H1 (cell line): ENCODE data around the gene DIO3. TPM values are rescaled to one million over a fixed set of nuclear protein-coding genes. Genes with fewer than 3 reads are reported as not detected.

Source experiments
- CTCF ChIA-PET: fragments of 300-600 bp; sonication (Branson Sonifier 250); formaldehyde crosslinking; loops from one replicate; lab custom pipeline; 2021; ENCODE audit not compliant: partially characterized antibody; lab: Charles Lee
- POLR2A ChIA-PET: fragments of 300-600 bp; sonication (Branson Sonifier 250); formaldehyde crosslinking; loops from one replicate; lab custom pipeline; 2021; ENCODE audit warnings: inconsistent platforms; ENCODE audit not compliant: partially characterized antibody; lab: Charles Lee
- DNase-seq, 2 experiments: peaks; one replicate each; pipeline versions ENCODE4 v3.0.0 to v3.0.0-alpha.2; 2010 to 2022; ENCODE audit warnings: low spot score in 2 of 2, low read depth in 1 of 2, mixed read lengths in 1 of 2
- FAIRE-seq: peaks from 2 replicates; lab custom pipeline; 2011; peaks lifted over from hg19 to GRCh38; lab: Jason Lieb, UNC
- H2AFZ ChIP-seq: 2 replicates; pipeline ENCODE4 v1.8.1; 2012; ENCODE audit warnings: low read length, inconsistent platforms
- H2AK5ac ChIP-seq: 2 replicates; pipeline ENCODE4 v1.6.1; 2013; ENCODE audit warnings: low read depth, low read length
- H2BK120ac ChIP-seq: replicated peaks from 2 replicates; pipeline ENCODE3; 2013; ENCODE audit warnings: low read depth, low read length, inconsistent platforms
- H2BK12ac ChIP-seq: 2 replicates; pipeline ENCODE4 v1.6.1; 2013; ENCODE audit warnings: low read depth, low read length
- H2BK15ac ChIP-seq: 2 replicates; pipeline ENCODE4 v1.6.1; 2013; ENCODE audit warnings: low read length
- H2BK20ac ChIP-seq: 2 replicates; pipeline ENCODE4 v1.6.1; 2013; ENCODE audit warnings: low read length
- H2BK5ac ChIP-seq: 2 replicates; pipeline ENCODE4 v1.6.1; 2013; ENCODE audit warnings: low read depth, low read length
- H3K14ac ChIP-seq: 2 replicates; pipeline ENCODE4 v1.6.1; 2013; ENCODE audit warnings: inconsistent platforms; ENCODE audit not compliant: insufficient read length
- H3K18ac ChIP-seq: 2 replicates; pipeline ENCODE4 v1.6.1; 2013; ENCODE audit warnings: low read length; ENCODE audit errors: extremely low read depth
- H3K23ac ChIP-seq: 2 replicates; pipeline ENCODE4 v1.6.1; 2013; ENCODE audit warnings: inconsistent platforms; ENCODE audit not compliant: insufficient read length
- H3K23me2 ChIP-seq: 2 replicates; pipeline ENCODE4 v1.6.1; 2013; ENCODE audit warnings: low read depth, low read length
- H3K27ac ChIP-seq: 2 replicates; pipeline ENCODE4 v1.6.1; 2011; ENCODE audit warnings: low read depth, low read length, inconsistent platforms
- H3K27me3 ChIP-seq, 4 experiments: replicated peaks in 1 of 4; 1 replicate in 1 of 4; 2 replicates in 3 of 4; pipeline versions ENCODE4 v1.6.1 to v1.8.1; 2011 to 2013; ENCODE audit warnings: low read length in 3 of 4, mild to moderate bottlenecking in 3 of 4, inconsistent platforms in 2 of 4, mixed read lengths in 2 of 4, moderate library complexity in 1 of 4; ENCODE audit not compliant: control insufficient read depth in 3 of 4, insufficient read depth in 3 of 4; ENCODE audit errors: extremely low read depth in 1 of 4
- H3K36me3 ChIP-seq, 4 experiments: 2 replicates each; pipeline versions ENCODE4 v1.6.1 to v1.8.1; 2011 to 2013; ENCODE audit warnings: mild to moderate bottlenecking in 4 of 4, low read length in 3 of 4, moderate library complexity in 2 of 4, control low read depth in 1 of 4, inconsistent platforms in 1 of 4; ENCODE audit not compliant: insufficient read depth in 4 of 4, control insufficient read depth in 2 of 4
- H3K4ac ChIP-seq: replicated peaks from 2 replicates; pipeline ENCODE3; 2013; ENCODE audit warnings: low read length, low read depth, mixed read lengths, inconsistent platforms; ENCODE audit not compliant: insufficient read length
- H3K4me1 ChIP-seq, 4 experiments: replicated peaks in 1 of 4; 1 replicate in 1 of 4; 2 replicates in 3 of 4; pipeline versions ENCODE4 v1.6.1 to v1.8.1; 2011 to 2013; ENCODE audit warnings: low read length in 3 of 4, inconsistent platforms in 2 of 4, mixed read lengths in 1 of 4; ENCODE audit not compliant: insufficient read depth in 4 of 4, control insufficient read depth in 3 of 4
- H3K4me2 ChIP-seq, 2 experiments: 2 replicates each; pipeline versions ENCODE4 v1.6.1 to v1.8.1; 2011 to 2013; ENCODE audit warnings: low read depth in 2 of 2, low read length in 2 of 2, control low read depth in 1 of 2, inconsistent platforms in 1 of 2, mild to moderate bottlenecking in 1 of 2; ENCODE audit not compliant: insufficient read depth in 1 of 2
- H3K4me3 ChIP-seq, 4 experiments: fragments of 200-600, 300-600 bp in 1 of 4; sonication (generic), shearing (Covaris generic), sonication (Bioruptor Twin) in 1 of 4; 2 replicates each; pipeline versions ENCODE4 v1.5.1 to v1.8.1; 2011 to 2016; ENCODE audit warnings: low read length in 4 of 4, low read depth in 3 of 4, control low read depth in 2 of 4, inconsistent platforms in 2 of 4, mild to moderate bottlenecking in 2 of 4, mixed read lengths in 1 of 4, moderate library complexity in 1 of 4; ENCODE audit not compliant: insufficient read depth in 2 of 4; ENCODE audit errors: extremely low read depth in 1 of 4
- H3K56ac ChIP-seq: replicated peaks from 2 replicates; pipeline ENCODE3; 2013; ENCODE audit warnings: low read depth, mild to moderate bottlenecking, mixed read lengths, low read length, inconsistent platforms; ENCODE audit not compliant: insufficient read length
- H3K79me1 ChIP-seq: 2 replicates; pipeline ENCODE4 v1.6.1; 2013; ENCODE audit warnings: low read depth, low read length, control low read depth
- H3K79me2 ChIP-seq, 2 experiments: 2 replicates each; pipeline versions ENCODE4 v1.6.1 to v1.8.1; 2012 to 2013; ENCODE audit warnings: low read length in 2 of 2, mild to moderate bottlenecking in 2 of 2, inconsistent platforms in 1 of 2; ENCODE audit not compliant: insufficient read depth in 2 of 2, control insufficient read depth in 1 of 2
- H3K9ac ChIP-seq, 4 experiments: replicated peaks in 1 of 4; 1 replicate in 1 of 4; 2 replicates in 3 of 4; pipeline versions ENCODE4 v1.6.1 to v1.8.1; 2011 to 2013; ENCODE audit warnings: low read depth in 3 of 4, low read length in 3 of 4, control low read depth in 2 of 4, mild to moderate bottlenecking in 2 of 4, moderate library complexity in 2 of 4, inconsistent platforms in 1 of 4; ENCODE audit errors: extremely low read depth in 1 of 4
- H3K9me3 ChIP-seq, 2 experiments: 2 replicates each; pipeline versions ENCODE4 v1.6.1 to v1.8.1; 2012 to 2013; ENCODE audit warnings: mild to moderate bottlenecking in 2 of 2, moderate library complexity in 2 of 2, control low read depth in 1 of 2, inconsistent platforms in 1 of 2, low read depth in 1 of 2, low read length in 1 of 2, mixed read lengths in 1 of 2; ENCODE audit not compliant: insufficient read depth in 2 of 2
- H4K20me1 ChIP-seq, 2 experiments: replicated peaks in 1 of 2; 2 replicates each; pipeline versions ENCODE3 to v1.8.1; 2011 to 2013; ENCODE audit warnings: inconsistent platforms in 2 of 2, low read length in 2 of 2, mild to moderate bottlenecking in 1 of 2; ENCODE audit not compliant: insufficient read depth in 2 of 2, control insufficient read depth in 1 of 2
- H4K5ac ChIP-seq: 2 replicates; pipeline ENCODE4 v1.6.1; 2013; ENCODE audit warnings: low read length, low read depth, mixed read lengths, inconsistent platforms; ENCODE audit not compliant: insufficient read length
- H4K8ac ChIP-seq: 2 replicates; pipeline ENCODE4 v1.8.0; 2013; ENCODE audit warnings: mild to moderate bottlenecking, moderate library complexity, low read length, inconsistent platforms; ENCODE audit not compliant: insufficient read depth; ENCODE audit errors: extremely low read depth
- H4K91ac ChIP-seq: replicated peaks from 2 replicates; pipeline ENCODE3; 2013; ENCODE audit warnings: low read length, mixed read lengths, inconsistent platforms; ENCODE audit not compliant: insufficient read length
- CBX5 ChIP-seq: fragments of 300-800, 300-1000 bp; sonication (generic); IDR thresholded peaks from 2 replicates; pipeline ENCODE4 v1.7.1; 2016; ENCODE audit warnings: antibody characterized with exemption, low read length, low read depth
- CEBPB ChIP-seq: IDR thresholded peaks from 2 replicates; pipeline ENCODE4 v1.6.1; 2012; ENCODE audit warnings: low read depth, low read length
- CHD2 ChIP-seq: IDR thresholded peaks from 2 replicates; pipeline ENCODE4 v1.6.1; 2012; ENCODE audit warnings: low read length, improper control_type of control experiment
- CREB1 ChIP-seq: IDR thresholded peaks from 2 replicates; pipeline ENCODE4 v1.6.1; 2012; ENCODE audit warnings: inconsistent platforms
- FOSL1 ChIP-seq: IDR thresholded peaks from 2 replicates; pipeline ENCODE4 v1.6.1; 2011; ENCODE audit warnings: mild to moderate bottlenecking, low read depth, low read length, moderate library complexity; ENCODE audit not compliant: insufficient read depth
- GABPA ChIP-seq: IDR thresholded peaks from 2 replicates; pipeline ENCODE4 v1.6.1; 2011; ENCODE audit warnings: mild to moderate bottlenecking, low read length, moderate library complexity, borderline replicate concordance; ENCODE audit not compliant: insufficient read depth
- MAFK ChIP-seq: IDR thresholded peaks from 2 replicates; pipeline ENCODE4 v1.6.1; 2012; ENCODE audit warnings: low read depth, mild to moderate bottlenecking, improper control_type of control experiment, low read length
- POLR2A ChIP-seq, 2 experiments: IDR thresholded peaks; 1 replicate in 1 of 2; 2 replicates in 1 of 2; pipeline ENCODE4 v1.6.1; 2011; ENCODE audit warnings: low read depth in 2 of 2, low read length in 2 of 2, mild to moderate bottlenecking in 2 of 2; ENCODE audit errors: control extremely low read depth in 1 of 2
- POLR2AphosphoS5 ChIP-seq: IDR thresholded peaks from 2 replicates; pipeline ENCODE4 v1.6.1; 2011; ENCODE audit warnings: low read depth, low read length
- RAD21 ChIP-seq, 2 experiments: IDR thresholded peaks in 1 of 2; conservative IDR thresholded peaks in 1 of 2; 2 replicates each; pipeline ENCODE4 v1.6.1; 2011; ENCODE audit warnings: low read depth in 2 of 2, low read length in 2 of 2, improper control_type of control experiment in 1 of 2, inconsistent platforms in 1 of 2, mild to moderate bottlenecking in 1 of 2, moderate library complexity in 1 of 2
- RBBP5 ChIP-seq: IDR thresholded peaks from 2 replicates; pipeline ENCODE4 v1.7.1; 2012; ENCODE audit warnings: low read depth, mild to moderate bottlenecking, inconsistent platforms, low read length, moderate library complexity, borderline replicate concordance
- RXRA ChIP-seq: IDR thresholded peaks from 2 replicates; pipeline ENCODE4 v1.6.1; 2011; ENCODE audit warnings: low read depth, mild to moderate bottlenecking, low read length, moderate library complexity; ENCODE audit not compliant: insufficient read depth
- TAF1 ChIP-seq: IDR thresholded peaks from 2 replicates; pipeline ENCODE4 v1.6.1; 2011; ENCODE audit warnings: mild to moderate bottlenecking, low read depth, low read length
- TBP ChIP-seq: IDR thresholded peaks from 2 replicates; pipeline ENCODE4 v1.6.1; 2011; ENCODE audit warnings: low read depth, low read length, improper control_type of control experiment
- WGBS, 2 experiments: shearing (Covaris generic) in 1 of 2; methylation state at CpG; one replicate each; pipeline versions ENCODE4 v1.1.6 to v1.1.7; 2013 to 2015; ENCODE audit warnings: low lambda C conversion rate in 2 of 2, mixed read lengths in 2 of 2, inconsistent platforms in 1 of 2, low coverage in 1 of 2, missing lambda C conversion rate in 1 of 2; ENCODE audit not compliant: insufficient replicate concordance in 2 of 2, insufficient coverage in 1 of 2, insufficient read length in 1 of 2; ENCODE audit errors: extremely low coverage in 1 of 2, missing lambda C conversion rate in 1 of 2; 5-methylcytosine and 5-hydroxymethylcytosine counted together
- polyA plus RNA-seq, 7 experiments: library from polyadenylated mRNA; depleted of rRNA in 3 of 7; stranded (reverse) in 5 of 7; unstranded in 2 of 7; fragments of >200 nt in 5 of 7; fragments of 200-250 nt in 2 of 7; gene quantifications; 1 replicate in 5 of 7; 2 replicates in 1 of 7; 4 replicates in 1 of 7; pipeline versions ENCODE4 v1.2.1 to v1.2.3, GENCODE V29; 2011 to 2013; ENCODE audit warnings: missing spikeins in 2 of 7, mixed read lengths in 2 of 7
- total RNA-seq: library from RNA; stranded (reverse); fragmentation: NEBNext Ultra II Directional; extraction: Animal tissue kit (Norgen Biotek cat#: 25700); gene quantifications from 2 replicates; pipeline ENCODE4 v1.2.1, GENCODE V29; 2021
- TF ChIP-seq, protein P1 (sequence below): IDR thresholded peaks from 2 replicates; pipeline ENCODE4 v1.6.1; 2011; ENCODE audit warnings: low read depth, mild to moderate bottlenecking, low read length; ENCODE audit not compliant: insufficient read depth

DIO3 gene
- total and polyA plus RNA-seq, 2 of the 8 experiments (the other 6 are each of a cell fraction or from before 2014, with no cell fraction given): 0.17 to 0.19 TPM

DNA sequence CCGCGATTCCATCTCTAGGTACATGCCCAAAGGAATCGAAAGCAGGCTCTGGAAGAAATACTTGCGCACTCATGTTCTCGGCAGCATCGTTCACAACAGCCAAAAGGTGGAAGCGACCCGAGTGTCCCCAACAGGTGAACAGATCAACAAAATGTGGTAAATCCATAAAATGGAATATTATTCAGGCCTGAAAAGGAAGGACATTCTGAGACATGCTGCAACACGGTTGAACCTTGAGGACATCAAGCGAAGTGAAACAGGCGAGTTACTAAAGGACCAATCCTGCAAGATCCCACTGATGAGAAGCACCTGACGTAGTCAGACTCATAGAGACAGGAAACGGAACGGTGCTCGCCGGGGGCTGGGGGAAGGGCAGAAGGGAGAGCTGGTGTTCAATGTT lies 17.5 kb upstream of the DIO3 start:
- no peak overlapping the region for H3K27ac ChIP-seq
- H4K5ac ChIP-seq: no peak overlapping the region
- FAIRE-seq (no peak), DNase-seq (no peak)
- no peaks in the 10 kb centered on the region for H3K79me1 ChIP-seq
- H2AFZ ChIP-seq: no peak overlapping the region
- no peak overlapping the region for H4K91ac ChIP-seq
- H3K36me3 ChIP-seq: no peaks in the 10 kb centered on the region
- H3K4me2 ChIP-seq: no peak overlapping the region
- H2BK120ac ChIP-seq: no peak overlapping the region
- H3K4ac ChIP-seq: no peak overlapping the region
- peaks cover 0 to 3% (median 0%) of the 10 kb centered on the region in 4 experiments; a peak in 2 of 7 replicates for H3K4me1 ChIP-seq
- CTCF ChIA-PET: interaction anchor here (0.7 to 1.6 kb wide), 2 partner anchors 28 to 1150 kb away, joined by 3 read pairs; no protein-coding TSS in a partner anchor
- WGBS, 2 experiments: 96% methylated on average over 16 of the region's 16 CpGs; no CpG with 5 or more reads in 1 of the 2 experiments
- no peak overlapping the region for H4K8ac ChIP-seq
- H3K79me2 ChIP-seq: no peaks in the 10 kb centered on the region
- H3K14ac ChIP-seq: no peak overlapping the region
- H3K23me2 ChIP-seq: no peaks in the 10 kb centered on the region
- no peak overlapping the region for H3K23ac ChIP-seq
- H3K9me3 ChIP-seq: no peaks in the 10 kb centered on the region
- no peak overlapping the region for H3K9ac ChIP-seq
- H2AK5ac ChIP-seq: no peak overlapping the region
- POLR2A ChIA-PET: no interaction called here
- no peak overlapping the region for H2BK20ac ChIP-seq
- H4K20me1 ChIP-seq: no peaks in the 10 kb centered on the region
- no peak overlapping the region for H2BK15ac ChIP-seq
- no peak overlapping the region for H2BK12ac ChIP-seq
- H3K27me3 ChIP-seq: no peaks in the 10 kb centered on the region
- no peak overlapping the region for H3K4me3 ChIP-seq
- H3K56ac ChIP-seq: no peak overlapping the region
- H2BK5ac ChIP-seq: no peak overlapping the region
- H3K18ac ChIP-seq: no peak overlapping the region
- TF ChIP-seq FOSL1: no peak
- no peak for TF ChIP-seq CREB1
- TF ChIP-seq TBP: no peak
- TF ChIP-seq RBBP5: no peak
- TF ChIP-seq RAD21 (IDR thresholded peaks at IDR 0.05 in 1 of 2, conservative IDR thresholded peaks at IDR 0.05 in 1 of 2; ENCODE audit: low read depth in 2 of 2, low read length in 2 of 2): no peak
- TF ChIP-seq CHD2: no peak
- TF ChIP-seq, protein P1, sequence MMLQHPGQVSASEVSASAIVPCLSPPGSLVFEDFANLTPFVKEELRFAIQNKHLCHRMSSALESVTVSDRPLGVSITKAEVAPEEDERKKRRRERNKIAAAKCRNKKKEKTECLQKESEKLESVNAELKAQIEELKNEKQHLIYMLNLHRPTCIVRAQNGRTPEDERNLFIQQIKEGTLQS: no peak
- no peak for TF ChIP-seq POLR2AphosphoS5
- TF ChIP-seq CEBPB: no peak
- no peak for TF ChIP-seq RXRA
- TF ChIP-seq CBX5: no peak
- TF ChIP-seq TAF1: no peak
- no peak for TF ChIP-seq MAFK
- no peak for TF ChIP-seq POLR2A (IDR thresholded peaks at IDR 0.05; ENCODE audit: control extremely low read depth in 1 of 2, low read depth in 2 of 2, low read length in 2 of 2)
- TF ChIP-seq GABPA: no peak
